Activated T-helper 2 cell treated with anti-CD3 and anti-CD28 coated beads, Interferon-gamma antibody, Interleukin-2, Interleukin-4, amounts not matched to agents 10 μg/mL and 5 μg/mL and 100 μg/mL, durations not matched to agents 14 hours and 24 hours and 36 hours (primary cell): ENCODE results near the gene GLIS1. TPM values are rescaled to one million over a fixed set of nuclear protein-coding genes. Genes with fewer than 3 reads are reported as not detected.

Source experiments
- DNase-seq: peaks from one replicate; pipeline ENCODE4 v3.0.0; 2021; ENCODE audit warnings: low spot score
- H3K27ac Mint-ChIP-seq: one replicate; pipeline ENCODE4 v1.8.0; 2021; ENCODE audit warnings: mixed read lengths
- H3K27me3 Mint-ChIP-seq: one replicate; pipeline ENCODE4 v1.8.0; 2021; ENCODE audit warnings: low read depth, mixed read lengths
- H3K36me3 Mint-ChIP-seq: one replicate; pipeline ENCODE4 v1.8.0; 2021; ENCODE audit warnings: low read depth, mixed read lengths
- H3K4me1 Mint-ChIP-seq: one replicate; pipeline ENCODE4 v1.8.0; 2021; ENCODE audit warnings: low read depth, mixed read lengths
- H3K4me3 Mint-ChIP-seq: one replicate; pipeline ENCODE4 v1.8.0; 2021; ENCODE audit warnings: low read depth, mild to moderate bottlenecking, moderate library complexity, mixed read lengths
- H3K9me3 Mint-ChIP-seq: one replicate; pipeline ENCODE4 v1.8.0; 2021; ENCODE audit warnings: mixed read lengths
- intact Hi-C: fragments of 100-400 bp; cut with micrococcal nuclease; formaldehyde crosslinking; loops from one replicate; pipeline ENCODE4 v1.15.1; 2023
- total RNA-seq: library from RNA; stranded (reverse); gene quantifications from 2 replicates; pipeline ENCODE4 v1.2.3, GENCODE V29; 2022

Gene GLIS1
- total RNA-seq, 1 donor from 2014 or later, result not detected

DNA sequence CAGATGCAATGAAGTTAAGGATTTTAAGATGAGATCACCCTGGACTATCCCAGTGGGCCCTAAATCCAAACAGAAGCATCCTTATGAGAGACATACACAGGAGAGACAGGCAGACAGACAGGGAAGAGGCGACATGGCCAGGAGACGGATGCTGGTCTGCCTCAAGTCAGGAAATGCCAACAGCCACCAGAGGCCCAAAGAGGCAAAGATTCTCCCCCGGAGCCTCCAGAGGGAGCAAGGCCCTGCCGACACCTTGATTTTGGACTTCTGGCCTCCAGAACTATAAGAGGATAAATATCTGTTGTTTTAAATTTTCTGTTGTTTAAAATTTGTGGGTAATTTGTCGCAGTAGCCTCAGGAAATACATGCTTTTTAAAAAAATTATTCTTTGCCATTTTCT is 116.4 kb downstream of the GLIS1 start:
- Mint-ChIP-seq H3K4me1 (no peaks in the 10 kb centered on the region), H3K27ac (no peak overlapping the region), H3K36me3 (no peaks in the 10 kb centered on the region), H3K4me3 (no peak overlapping the region), H3K27me3 (peaks cover 10% of the 10 kb centered on the region), H3K9me3 (no peaks in the 10 kb centered on the region)
- DNase-seq, result no peak
- intact Hi-C loops, result no loop called here

DNA sequence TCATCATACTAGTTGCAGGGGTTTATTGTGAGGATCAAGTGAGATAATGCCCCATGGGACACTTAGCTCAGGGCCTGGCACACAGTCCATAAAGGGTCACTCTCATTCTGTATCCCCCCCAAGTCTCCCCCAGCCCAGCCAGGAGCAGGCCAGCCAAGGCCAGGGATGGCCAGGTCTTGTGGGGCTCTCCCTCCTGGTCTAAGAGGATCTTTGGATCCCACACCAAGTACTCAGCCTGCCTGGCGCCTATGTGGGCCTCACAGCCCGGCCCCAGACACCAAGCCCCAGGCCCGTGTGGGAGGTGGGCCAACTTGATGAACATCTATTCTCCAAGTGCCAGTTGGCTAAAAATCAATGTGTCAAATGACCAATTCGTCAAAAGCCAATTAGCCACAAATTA is 117.8 kb downstream of the GLIS1 start:
- H3K36me3 Mint-ChIP-seq, result no peaks in the 10 kb centered on the region
- H3K4me3 Mint-ChIP-seq, result no peak overlapping the region
- intact Hi-C loops, result no loop called here
- no peaks in the 10 kb centered on the region for H3K4me1 Mint-ChIP-seq
- DNase-seq, result no peak
- no peak overlapping the region for H3K27ac Mint-ChIP-seq
- no peaks in the 10 kb centered on the region for H3K9me3 Mint-ChIP-seq
- peaks cover 7% of the 10 kb centered on the region for H3K27me3 Mint-ChIP-seq

DNA sequence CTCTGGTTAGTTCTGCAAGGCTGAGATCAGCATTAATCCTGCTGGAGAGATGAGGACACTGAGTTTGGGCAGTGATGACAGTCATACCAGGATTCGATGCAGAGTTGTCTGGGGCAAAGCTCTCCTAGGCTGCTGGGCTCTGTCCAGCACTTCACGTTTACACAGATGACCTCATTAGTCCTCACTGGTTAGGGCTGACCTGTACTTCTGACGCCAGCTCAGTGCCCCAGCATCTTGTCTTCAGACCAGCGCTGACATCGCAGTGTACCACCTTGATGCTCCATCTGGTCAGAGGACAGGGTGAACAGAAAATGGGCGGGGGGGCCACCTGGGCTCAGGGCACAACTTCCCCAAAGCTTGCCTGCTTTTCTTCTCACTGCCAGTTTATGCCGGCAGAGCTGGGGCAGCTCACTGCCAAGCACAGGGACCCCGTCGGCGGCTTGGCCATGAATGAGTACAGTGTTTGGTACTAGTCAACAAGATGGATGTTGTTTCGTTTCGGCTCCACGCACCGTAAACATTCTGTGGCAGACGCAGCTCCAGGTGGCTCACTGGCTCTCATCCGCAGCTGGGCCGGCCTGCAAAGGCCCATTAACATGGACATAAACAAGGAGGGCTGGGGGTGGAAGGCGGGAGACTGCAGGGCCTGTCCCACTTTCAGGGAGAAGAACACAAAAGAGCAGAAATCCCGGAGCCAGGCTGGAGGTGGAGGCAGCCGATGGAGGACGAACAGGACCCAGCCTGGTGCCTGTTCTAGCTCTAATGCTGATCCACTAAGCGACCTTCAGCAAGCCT is 118.7 kb downstream of the GLIS1 start:
- H3K36me3 Mint-ChIP-seq, result no peaks in the 10 kb centered on the region
- no peak overlapping the region for H3K27ac Mint-ChIP-seq
- no peaks in the 10 kb centered on the region for H3K4me1 Mint-ChIP-seq
- no peaks in the 10 kb centered on the region for H3K9me3 Mint-ChIP-seq
- H3K27me3 Mint-ChIP-seq, result peaks cover 7% of the 10 kb centered on the region
- DNase-seq, result no peak
- no peak overlapping the region for H3K4me3 Mint-ChIP-seq
- intact Hi-C loops, result no loop called here

DNA sequence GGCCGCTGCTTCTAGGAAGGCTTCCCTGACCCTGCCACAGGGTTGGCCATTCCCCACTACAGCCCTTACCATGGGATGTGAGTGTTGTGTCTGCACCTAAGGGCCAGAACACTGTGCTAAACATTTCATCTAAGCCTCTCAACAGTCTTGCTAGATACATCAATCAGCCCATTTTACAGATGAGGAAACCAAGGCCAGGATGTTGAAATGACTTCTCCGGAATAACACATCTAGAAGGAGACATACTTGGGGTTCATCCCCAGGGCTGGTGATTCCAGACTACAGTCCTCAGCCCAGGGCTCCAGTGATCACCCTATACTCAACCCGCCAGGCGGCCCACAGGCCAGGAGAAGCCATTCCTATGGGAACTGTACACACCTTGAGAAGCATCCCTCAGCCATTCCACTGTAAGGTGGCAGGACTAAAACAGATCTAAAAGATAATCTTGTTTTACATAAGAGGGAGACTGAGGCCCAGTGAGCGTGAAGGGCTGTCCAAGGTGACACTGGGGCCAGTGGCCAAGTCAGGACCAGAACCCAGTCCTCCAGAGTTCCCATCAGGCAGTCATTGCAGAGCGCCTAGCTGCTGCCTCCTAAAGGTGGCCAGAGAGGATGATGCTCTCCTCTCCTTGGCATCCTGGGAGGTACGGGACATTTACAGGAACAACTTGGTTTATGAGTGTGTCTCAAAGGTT is 119.5 kb downstream of the GLIS1 start:
- Mint-ChIP-seq H3K27ac (no peak overlapping the region), H3K27me3 (peaks cover 7% of the 10 kb centered on the region)
- intact Hi-C loops, result no loop called here

DNA sequence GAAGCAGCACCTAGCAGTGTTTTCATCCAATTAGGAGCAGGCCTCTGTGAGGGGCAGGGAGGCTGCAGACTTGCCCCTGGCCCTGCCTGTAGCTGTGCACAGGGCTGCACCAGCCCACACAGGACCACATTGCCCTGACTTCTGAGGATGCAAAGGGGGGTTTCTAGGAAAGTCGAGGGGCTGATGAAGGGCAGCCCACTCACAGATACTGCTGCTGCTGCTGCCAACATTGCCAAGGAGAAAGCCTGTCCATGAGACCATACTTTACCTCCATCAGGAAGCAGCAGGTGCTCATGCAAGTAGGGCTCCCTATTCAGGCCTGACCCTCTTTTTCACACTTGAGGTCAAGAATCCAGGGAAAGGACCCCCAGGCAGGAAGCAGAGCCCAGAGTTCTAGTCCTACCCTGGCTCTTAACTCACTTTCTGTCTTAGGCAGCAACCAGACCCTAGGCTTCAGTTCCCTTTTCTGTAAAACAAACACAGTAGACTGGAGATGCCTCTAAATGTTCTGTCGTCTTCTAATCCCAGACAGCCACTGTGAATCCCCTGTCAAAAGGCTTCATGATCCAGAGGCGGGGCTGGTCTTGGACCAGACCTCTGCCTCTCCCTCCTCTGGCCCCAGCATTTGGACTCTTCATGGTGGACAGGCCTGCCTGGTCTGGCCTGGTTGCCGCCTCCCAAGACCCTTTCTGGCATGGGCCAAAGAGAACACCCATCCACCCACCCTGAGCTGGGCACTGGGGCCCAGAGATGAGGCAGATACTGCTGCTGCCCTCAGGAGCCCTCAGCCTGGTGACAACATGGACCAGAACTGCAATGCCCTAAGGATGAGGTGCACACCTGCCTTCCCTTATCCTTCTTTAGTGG is 120.2 kb downstream of the GLIS1 start:
- Mint-ChIP-seq H3K27me3 (peaks cover 2% of the 10 kb centered on the region), H3K27ac (no peak overlapping the region), H3K4me1 (no peaks in the 10 kb centered on the region), H3K4me3 (no peak overlapping the region), H3K36me3 (no peaks in the 10 kb centered on the region), H3K9me3 (no peaks in the 10 kb centered on the region)
- DNase-seq, result no peak
- intact Hi-C loops, result no loop called here

More for the DNA sequence above, 119.5 kb downstream of the GLIS1 start:
- Mint-ChIP-seq H3K4me3 (no peak overlapping the region), H3K36me3 (no peaks in the 10 kb centered on the region), H3K9me3 (no peaks in the 10 kb centered on the region), H3K4me1 (no peaks in the 10 kb centered on the region)
- no peak for DNase-seq

DNA sequence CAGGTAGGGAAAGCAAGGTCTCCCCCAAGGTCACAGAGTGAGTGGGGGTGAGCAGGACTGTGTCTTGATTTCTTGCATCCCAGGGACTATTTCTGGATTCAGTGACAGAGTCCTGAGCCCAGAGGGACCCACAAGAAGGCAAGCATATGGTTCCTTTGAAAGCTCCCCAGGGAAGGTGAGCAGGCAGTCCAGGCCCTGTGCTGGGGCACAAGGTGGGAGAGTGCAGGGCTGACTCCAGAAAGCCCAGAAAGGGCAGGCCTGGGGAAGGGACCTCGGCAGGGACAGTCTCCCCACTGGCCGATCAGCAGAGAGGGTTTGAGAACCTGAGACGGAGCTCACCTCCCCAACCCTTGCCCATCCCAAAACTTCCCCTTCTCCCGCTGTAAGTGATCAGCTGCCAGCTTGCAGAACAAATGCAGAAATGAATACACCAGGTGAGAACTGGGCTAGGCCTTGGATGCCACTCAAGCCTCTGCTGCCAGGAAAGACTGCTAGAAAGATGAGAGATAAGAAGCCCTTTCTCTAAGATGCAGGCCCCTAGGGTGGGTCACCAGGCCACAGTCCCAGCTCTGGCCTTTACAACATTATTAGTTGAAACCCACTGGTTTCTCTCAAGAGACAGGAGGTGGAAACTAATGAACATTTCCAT is 121.0 kb downstream of the GLIS1 start:
- Mint-ChIP-seq H3K36me3 (no peaks in the 10 kb centered on the region), H3K27me3 (no peaks in the 10 kb centered on the region), H3K9me3 (no peaks in the 10 kb centered on the region), H3K4me1 (no peaks in the 10 kb centered on the region), H3K27ac (no peak overlapping the region), H3K4me3 (no peak overlapping the region)
- intact Hi-C loops, result no loop called here
- no peak for DNase-seq

DNA sequence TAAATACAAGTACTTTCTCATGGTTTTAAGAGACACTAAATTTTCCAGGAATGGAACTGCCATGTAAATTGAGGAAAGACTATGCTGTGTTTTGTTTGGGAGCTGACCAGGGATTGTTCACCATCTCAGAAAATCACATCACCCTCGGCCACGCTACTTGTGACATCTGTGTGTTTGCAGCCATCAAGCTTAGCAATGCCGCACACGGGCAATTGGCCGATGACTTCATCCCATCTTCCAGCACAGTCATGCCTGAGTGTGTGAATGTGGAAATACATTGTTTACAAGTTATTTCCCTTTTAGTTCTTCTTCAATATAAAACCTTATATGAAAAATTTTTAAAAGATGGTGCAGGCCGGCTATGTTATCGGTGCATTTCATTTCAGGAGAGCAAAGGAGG is 121.6 kb downstream of the GLIS1 start:
- H3K36me3 Mint-ChIP-seq, result no peaks in the 10 kb centered on the region
- H3K27ac Mint-ChIP-seq, result no peak overlapping the region
- no peaks in the 10 kb centered on the region for H3K4me1 Mint-ChIP-seq
- no peak for DNase-seq
- intact Hi-C loops, result no loop called here
- no peaks in the 10 kb centered on the region for H3K9me3 Mint-ChIP-seq
- no peak overlapping the region for H3K4me3 Mint-ChIP-seq
- no peaks in the 10 kb centered on the region for H3K27me3 Mint-ChIP-seq

DNA sequence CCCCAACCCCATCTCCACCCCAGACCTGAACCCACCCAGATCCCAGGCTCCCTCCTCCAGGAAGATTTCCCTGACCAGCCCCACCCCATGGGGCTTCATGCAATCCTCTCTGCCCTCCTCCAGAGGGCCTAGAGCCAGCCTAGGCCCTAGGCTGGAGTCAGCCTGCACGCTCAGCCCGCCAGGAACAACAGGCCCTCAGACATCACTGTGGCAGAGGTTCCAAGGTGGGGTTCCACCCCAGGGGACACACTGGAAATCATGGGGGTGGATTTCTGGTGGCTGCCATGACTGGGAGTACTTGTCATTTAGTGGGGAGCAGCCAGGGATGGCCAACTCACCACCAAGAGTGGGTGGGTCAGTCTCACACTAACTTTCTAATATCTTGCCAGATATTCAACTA is 122.0 kb downstream of the GLIS1 start:
- no peak for DNase-seq
- Mint-ChIP-seq H3K4me1 (no peaks in the 10 kb centered on the region), H3K4me3 (no peak overlapping the region), H3K27ac (no peak overlapping the region), H3K27me3 (no peaks in the 10 kb centered on the region), H3K36me3 (no peaks in the 10 kb centered on the region), H3K9me3 (no peaks in the 10 kb centered on the region)
- intact Hi-C loops, result no loop called here

DNA sequence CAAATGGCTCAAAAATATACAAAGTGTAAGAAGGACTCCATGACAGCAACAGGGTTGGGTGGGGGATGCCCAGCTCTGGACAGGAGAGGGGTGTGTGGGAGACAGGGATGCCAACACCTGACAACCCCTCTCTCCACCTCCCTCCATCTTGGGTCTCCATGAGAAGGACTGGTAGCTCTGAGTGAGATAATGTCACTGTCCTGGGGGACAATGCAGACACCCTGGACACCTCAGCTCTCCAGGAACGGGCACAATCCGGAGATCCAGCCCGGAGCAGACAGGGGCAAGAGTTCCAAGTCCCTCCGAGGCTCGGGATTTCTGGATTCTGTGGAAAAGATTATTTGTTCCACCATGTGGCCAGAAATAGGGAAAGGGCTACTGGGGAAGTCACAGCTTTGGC is 122.5 kb downstream of the GLIS1 start:
- no peak overlapping the region for H3K4me3 Mint-ChIP-seq
- H3K27ac Mint-ChIP-seq, result no peak overlapping the region
- intact Hi-C loops, result no loop called here
- peaks cover 4% of the 10 kb centered on the region for H3K9me3 Mint-ChIP-seq
- no peaks in the 10 kb centered on the region for H3K27me3 Mint-ChIP-seq
- no peak for DNase-seq
- H3K36me3 Mint-ChIP-seq, result no peaks in the 10 kb centered on the region
- no peaks in the 10 kb centered on the region for H3K4me1 Mint-ChIP-seq

DNA sequence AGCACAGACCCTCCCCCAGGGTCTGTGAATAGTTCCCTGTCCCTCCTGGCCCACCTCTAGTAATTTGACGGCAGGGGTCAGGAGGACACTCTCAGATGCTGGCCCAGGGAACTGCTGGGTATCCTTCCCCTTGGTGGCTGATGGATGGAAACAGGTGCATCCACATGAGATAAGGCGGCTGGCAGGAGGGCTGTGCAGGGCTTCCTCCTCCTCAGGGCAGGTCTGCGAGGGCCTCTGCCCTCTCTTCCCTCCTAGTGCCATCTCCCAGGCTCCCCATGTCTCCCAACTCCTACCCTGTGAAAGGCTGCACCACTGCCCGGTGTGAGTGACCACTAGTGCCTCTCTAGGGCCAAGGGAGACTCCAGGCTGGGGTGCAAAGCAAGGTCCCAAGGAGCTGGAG is 123.9 kb downstream of the GLIS1 start:
- Mint-ChIP-seq H3K9me3 (peaks cover 14% of the 10 kb centered on the region), H3K27me3 (no peaks in the 10 kb centered on the region), H3K27ac (no peak overlapping the region), H3K36me3 (no peaks in the 10 kb centered on the region), H3K4me1 (no peaks in the 10 kb centered on the region), H3K4me3 (no peak overlapping the region)
- DNase-seq, result no peak
- intact Hi-C loops, result no loop called here

DNA sequence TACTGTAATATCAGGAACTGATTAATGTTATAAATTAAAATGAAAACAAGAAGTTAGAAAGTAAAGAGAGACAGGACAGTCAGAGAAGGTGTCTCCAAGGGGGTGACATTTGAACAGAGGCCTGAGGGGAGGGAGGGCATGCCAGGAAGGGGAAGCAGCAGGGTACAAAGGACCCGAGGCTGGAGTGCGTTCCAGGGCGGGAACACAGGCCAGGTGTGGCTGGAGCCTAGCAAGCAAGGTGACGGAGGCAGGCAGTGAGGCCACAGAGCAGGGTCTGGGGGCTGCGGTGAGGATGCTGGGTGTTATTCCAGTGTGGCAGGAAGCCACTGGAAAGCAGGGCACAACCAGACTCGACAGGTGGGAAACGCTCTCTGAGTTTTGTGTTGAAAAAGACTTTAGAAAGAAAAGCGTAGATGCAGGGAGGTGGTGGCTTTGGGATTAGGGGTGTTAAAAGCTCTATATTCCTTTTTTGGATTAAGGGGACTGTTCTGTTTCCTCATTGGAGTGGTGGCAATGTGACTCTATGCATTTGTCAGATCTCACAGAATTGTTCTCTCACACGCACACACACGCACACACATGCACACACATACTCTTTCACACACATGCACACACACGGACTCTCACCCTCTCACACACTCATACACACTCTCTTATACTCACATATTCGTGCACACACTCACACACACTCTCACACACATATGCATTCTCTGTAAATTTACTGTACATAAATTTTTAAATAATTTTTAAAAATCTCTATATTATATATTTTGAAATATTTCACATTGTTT is 124.5 kb downstream of the GLIS1 start:
- intact Hi-C loops, result no loop called here
- Mint-ChIP-seq H3K4me1 (no peaks in the 10 kb centered on the region), H3K36me3 (no peaks in the 10 kb centered on the region), H3K27me3 (no peaks in the 10 kb centered on the region), H3K27ac (no peak overlapping the region), H3K4me3 (no peak overlapping the region), H3K9me3 (peaks cover 14% of the 10 kb centered on the region)
- DNase-seq, result no peak

DNA sequence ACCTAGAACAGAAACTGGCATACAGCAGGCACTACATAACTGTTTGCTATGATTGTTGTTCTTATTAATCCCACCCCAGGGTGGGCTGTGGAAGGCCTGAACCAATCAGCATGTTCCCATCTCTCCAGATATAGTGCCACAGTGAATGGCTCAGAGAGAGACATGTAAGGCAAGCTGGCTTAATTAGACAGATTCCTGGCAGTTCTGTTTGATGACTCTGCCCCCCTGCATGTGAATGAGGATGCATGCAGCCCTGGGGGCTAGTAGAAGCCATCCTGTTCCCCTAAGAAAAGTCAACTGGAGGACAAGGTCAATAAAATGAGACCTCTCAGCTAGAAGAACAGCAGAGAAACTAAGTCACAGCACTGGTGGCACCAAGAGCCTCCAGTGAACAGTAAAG is 130.3 kb downstream of the GLIS1 start:
- H3K4me1 Mint-ChIP-seq, result no peaks in the 10 kb centered on the region
- peaks cover 14% of the 10 kb centered on the region for H3K9me3 Mint-ChIP-seq
- H3K36me3 Mint-ChIP-seq, result no peaks in the 10 kb centered on the region
- intact Hi-C loops, result no loop called here
- no peak overlapping the region for H3K27ac Mint-ChIP-seq
- no peak overlapping the region for H3K4me3 Mint-ChIP-seq
- no peak for DNase-seq
- no peaks in the 10 kb centered on the region for H3K27me3 Mint-ChIP-seq
